GM18507 (cell line): ENCODE data around the gene DYNLT1.
"Not testable (repeated sequence)": the region's sequence is repeated elsewhere in the genome, so short reads cannot be mapped to it uniquely, and the experiment has no call there.

Experiments used
- DNase-seq: peaks from one replicate; pipeline ENCODE4 v3.0.0; 2011; ENCODE audit warnings: low read depth; ENCODE audit not compliant: insufficient read length; ENCODE audit errors: extremely low spot score
- FAIRE-seq: peaks from 2 replicates; lab custom pipeline; 2011; peaks lifted over from hg19 to GRCh38; lab: Jason Lieb, UNC

Gene DYNLT1

GRCh38 chr6:158607411-158608170 is 37.0 kb downstream of the DYNLT1 start:
- DNase-seq: no peak

GRCh38 chr6:158606935-158607334 is 37.6 kb downstream of the DYNLT1 start:
- FAIRE-seq (no peak), DNase-seq (no peak)

More at GRCh38 chr6:158607411-158608170, 37.0 kb downstream of the DYNLT1 start:
- no peak for FAIRE-seq

GRCh38 chr6:158606011-158606410 is 38.5 kb downstream of the DYNLT1 start:
- DNase-seq, FAIRE-seq: not testable (repeated sequence)

DNA sequence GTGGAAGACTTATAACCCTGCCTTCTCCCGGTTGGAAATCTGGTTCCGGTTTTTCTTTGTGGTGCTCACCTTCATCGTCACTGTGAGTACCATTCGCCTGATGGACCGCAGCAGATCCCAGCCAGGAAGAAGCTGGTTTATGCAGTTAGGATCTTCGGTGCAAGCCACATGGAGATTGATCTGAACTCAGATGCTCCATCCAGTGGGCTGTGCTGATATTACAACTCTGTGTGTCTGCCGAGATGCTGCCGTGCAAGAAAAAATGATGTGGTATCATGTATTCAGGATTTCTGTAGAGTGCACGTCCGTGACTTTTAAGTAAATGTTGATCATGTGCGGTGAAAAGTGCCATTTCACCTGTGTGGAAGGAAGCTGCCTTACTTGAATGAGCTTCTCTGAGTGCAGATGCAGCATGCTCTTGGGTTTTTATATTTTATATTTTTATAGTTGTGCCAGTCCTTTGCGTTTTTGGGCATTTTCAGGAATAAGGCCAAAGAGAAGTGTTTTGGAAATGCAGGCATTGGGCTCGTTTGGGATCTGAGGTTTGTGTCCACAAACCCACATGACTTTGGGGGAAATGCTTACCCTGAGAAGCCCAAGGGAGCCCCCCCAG is 39.2 kb downstream of the DYNLT1 start:
- peak; percentile 84 for FAIRE-seq
- peak; percentile 26 for DNase-seq

GRCh38 chr6:158604048-158604406 is 40.5 kb downstream of the DYNLT1 start:
- DNase-seq (no peak), FAIRE-seq (no peak)

GRCh38 chr6:158603261-158604047 is 41.1 kb downstream of the DYNLT1 start:
- FAIRE-seq (no peak), DNase-seq (no peak)

DNA sequence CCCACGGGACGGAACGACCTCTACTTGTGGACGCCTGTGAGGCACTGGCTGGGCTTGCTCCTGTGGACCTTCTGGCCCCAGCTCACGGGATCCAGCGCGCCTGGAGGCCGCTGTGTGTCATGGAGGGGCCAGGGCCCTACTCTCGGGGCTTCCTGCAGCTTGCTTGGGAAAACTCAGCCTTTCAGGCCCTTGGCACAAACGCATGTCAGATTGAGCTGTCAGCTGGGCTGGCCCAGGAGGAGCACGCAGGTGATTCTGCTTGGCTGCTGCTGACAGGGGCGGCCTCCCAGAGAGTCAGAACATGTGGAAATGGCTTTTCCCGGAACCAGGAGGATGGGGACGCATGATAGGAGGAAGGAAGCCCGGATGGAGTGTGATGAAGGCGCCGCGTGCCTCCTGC is 44.9 kb downstream of the DYNLT1 start:
- no peak for DNase-seq
- FAIRE-seq: no peak

DNA sequence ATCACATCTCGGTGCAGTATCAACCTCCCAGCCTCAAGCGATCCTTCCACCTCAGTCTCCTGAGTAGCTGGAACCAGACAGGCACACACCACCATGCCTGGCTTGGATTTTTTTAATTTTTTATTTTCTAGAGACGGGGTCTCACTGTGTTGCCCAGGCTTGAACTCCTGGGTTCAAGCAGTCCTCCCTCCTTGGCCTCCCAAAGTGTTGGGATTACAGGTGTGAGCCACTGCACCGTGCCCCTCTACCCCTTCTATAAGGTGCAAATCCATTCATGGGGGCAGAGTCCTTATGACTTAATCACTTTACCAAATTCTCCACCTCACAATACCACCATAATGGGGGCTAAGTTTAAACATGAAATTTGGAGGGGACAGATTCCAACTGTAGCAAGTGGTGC is 47.0 kb downstream of the DYNLT1 start:
- DNase-seq (no peak), FAIRE-seq (no peak)

GRCh38 chr6:158596861-158597260 is 47.7 kb downstream of the DYNLT1 start:
- FAIRE-seq (peak; percentile 5), DNase-seq (no peak)

GRCh38 chr6:158595223-158595622 is 49.3 kb downstream of the DYNLT1 start:
- no peak for DNase-seq
- no peak for FAIRE-seq

DNA sequence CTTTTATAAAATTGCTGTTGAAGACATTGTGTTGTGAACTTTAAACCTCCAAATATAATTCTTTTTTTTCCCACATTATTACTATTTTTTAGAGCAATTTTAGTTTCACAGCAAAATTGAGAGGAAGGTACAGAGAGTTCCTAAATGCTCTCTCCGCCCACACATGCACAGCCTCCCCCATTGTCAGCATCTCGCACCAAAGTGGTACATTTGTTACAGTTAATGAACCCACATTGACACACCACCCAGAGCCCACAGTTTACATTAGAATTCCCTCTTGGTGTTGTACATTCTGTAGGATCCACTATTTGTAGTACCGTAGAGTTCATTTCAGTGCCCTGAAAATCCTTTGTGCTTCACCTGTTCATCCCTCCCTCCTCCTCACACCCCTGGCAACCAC is 50.9 kb downstream of the DYNLT1 start:
- no peak for DNase-seq
- FAIRE-seq: no peak

GRCh38 chr6:158591810-158592209 is 52.7 kb downstream of the DYNLT1 start:
- FAIRE-seq: no peak
- no peak for DNase-seq

- FAIRE-seq (no peak), DNase-seq (no peak)
Measured at GRCh38 chr6:158591134-158591809, 53.3 kb downstream of the DYNLT1 start.

DNA sequence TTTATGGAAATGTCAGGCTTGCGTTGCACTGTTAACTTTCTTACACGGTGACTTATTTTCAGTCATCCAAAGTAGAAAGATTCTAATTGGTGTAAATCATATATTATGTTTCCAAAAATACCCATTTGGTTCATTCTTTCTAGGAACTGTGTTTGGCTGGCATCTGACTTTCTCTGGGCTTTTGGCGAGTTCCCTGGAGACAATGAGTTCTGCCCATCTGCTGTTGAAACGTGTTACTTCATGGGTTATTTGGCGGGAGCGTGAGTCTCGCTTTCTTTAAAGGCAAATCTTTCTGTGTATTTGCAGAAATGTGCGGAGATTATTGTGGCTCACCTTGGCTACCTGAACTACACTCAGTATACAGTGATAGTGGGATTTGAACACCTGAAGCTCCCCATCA is 55.2 kb downstream of the DYNLT1 start:
- FAIRE-seq (no peak), DNase-seq (no peak)

- no peak for FAIRE-seq
- no peak for DNase-seq
Measured at GRCh38 chr6:158586652-158587051, 57.9 kb downstream of the DYNLT1 start.
